Measurements from ENCODE around the gene MS4A6A. TPM values are rescaled to one million over a fixed set of nuclear protein-coding genes. Genes with fewer than 3 reads are reported as not detected.

Gene MS4A6A
- total RNA-seq, 2 experiments from 2014 or later = not detected

DNA sequence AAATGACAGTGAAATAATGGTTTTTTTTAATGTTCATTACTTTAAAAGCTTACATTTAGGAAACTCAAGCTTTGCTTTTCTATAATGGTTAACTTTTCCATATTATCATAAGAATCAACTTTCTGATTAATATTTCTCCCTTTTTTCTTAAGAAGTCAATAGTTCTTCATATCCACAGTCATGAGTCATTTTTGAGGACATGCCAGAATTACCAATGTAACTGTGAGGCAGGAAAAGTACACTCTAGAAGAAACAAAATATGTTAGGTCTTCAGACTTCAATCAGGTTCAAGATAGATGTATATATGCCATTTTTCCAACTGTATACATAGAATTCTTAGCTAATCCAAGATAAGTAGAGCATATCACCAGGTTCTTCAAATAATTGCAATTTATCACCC lies 10.9 kb downstream of the MS4A6A start:
- CTCF ChIA-PET = interaction anchor here (1.4 kb wide), 1 partner anchor 18 kb away, joined by 4 read pairs; no protein-coding TSS in a partner anchor
- no peak for DNase-seq
- intact Hi-C loops (cut with micrococcal nuclease) = no loop called here
- no peaks in the 10 kb centered on the region for H3K36me3 Mint-ChIP-seq (ENCODE audit: low read depth)
- no peaks in the 10 kb centered on the region for H3K4me1 Mint-ChIP-seq (ENCODE audit: low read depth)
- no peak overlapping the region for H3K27ac Mint-ChIP-seq
- H3K27me3 Mint-ChIP-seq (ENCODE audit: low read depth) = peaks cover 12% of the 10 kb centered on the region
- H3K9me3 Mint-ChIP-seq = peaks cover 24% of the 10 kb centered on the region
- H3K4me3 Mint-ChIP-seq = no peak overlapping the region

GRCh38 chr11:60170566-60170965 lies 12.3 kb downstream of the MS4A6A start:
- no peak overlapping the region for H3K27ac Mint-ChIP-seq
- no peak for DNase-seq
- no peaks in the 10 kb centered on the region for H3K4me1 Mint-ChIP-seq (ENCODE audit: low read depth)
- H3K9me3 Mint-ChIP-seq = peaks cover 24% of the 10 kb centered on the region
- CTCF ChIA-PET = interaction anchor here (1.0 kb wide), 1 partner anchor 22 kb away, joined by 3 read pairs; no protein-coding TSS in a partner anchor
- no peaks in the 10 kb centered on the region for H3K36me3 Mint-ChIP-seq (ENCODE audit: low read depth)
- intact Hi-C loops (cut with micrococcal nuclease) = no loop called here
- peaks cover 12% of the 10 kb centered on the region for H3K27me3 Mint-ChIP-seq (ENCODE audit: low read depth)
- H3K4me3 Mint-ChIP-seq = no peak overlapping the region

DNA sequence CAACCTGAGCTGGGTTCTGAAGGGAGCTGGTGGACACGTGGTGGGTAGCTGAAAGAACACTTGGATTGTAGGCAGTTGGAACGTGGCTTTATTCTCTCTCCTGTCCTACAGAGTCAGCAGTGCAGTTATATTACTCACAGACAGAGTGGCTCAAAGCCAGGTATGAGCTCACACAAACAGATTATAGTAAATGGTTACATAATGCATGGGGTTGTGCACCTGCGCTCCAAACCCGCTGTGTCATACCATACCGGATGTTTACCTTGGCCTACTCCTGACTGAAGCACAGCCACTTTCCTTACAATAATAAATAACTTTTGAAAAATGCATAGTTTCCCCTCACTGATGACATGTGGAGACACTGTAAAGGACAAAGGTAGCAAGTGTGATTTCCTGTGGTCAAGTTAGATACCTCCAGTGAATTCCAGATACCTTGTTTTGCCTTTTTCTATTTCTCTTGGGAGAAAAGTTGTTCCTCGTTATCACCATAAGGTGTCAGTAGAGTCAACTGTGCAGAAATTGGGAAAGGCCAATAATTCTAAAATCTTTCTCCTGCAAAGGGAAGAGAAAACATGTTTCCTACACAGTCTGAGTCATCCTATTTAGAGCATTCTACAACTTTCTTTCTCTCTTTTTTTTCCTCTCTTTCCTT lies 13.5 kb downstream of the MS4A6A start:
- intact Hi-C loops (cut with micrococcal nuclease) = no loop called here
- DNase-seq = peak; percentile 31
- H3K27ac Mint-ChIP-seq = no peak overlapping the region
- H3K4me3 Mint-ChIP-seq = no peak overlapping the region
- H3K4me1 Mint-ChIP-seq (ENCODE audit: low read depth) = no peaks in the 10 kb centered on the region
- peaks cover 14% of the 10 kb centered on the region for H3K27me3 Mint-ChIP-seq (ENCODE audit: low read depth)
- CTCF ChIA-PET = interaction anchor here (0.7 to 1.1 kb wide), 3 partner anchors 23 to 420 kb away, joined by 3 read pairs; no protein-coding TSS in a partner anchor
- peaks cover 24% of the 10 kb centered on the region for H3K9me3 Mint-ChIP-seq
- H3K36me3 Mint-ChIP-seq (ENCODE audit: low read depth) = no peaks in the 10 kb centered on the region

GRCh38 chr11:60168306-60168705 lies 14.6 kb downstream of the MS4A6A start:
- no peaks in the 10 kb centered on the region for H3K36me3 Mint-ChIP-seq (ENCODE audit: low read depth)
- intact Hi-C loops (cut with micrococcal nuclease) = no loop called here
- H3K9me3 Mint-ChIP-seq = peaks cover 24% of the 10 kb centered on the region
- no peaks in the 10 kb centered on the region for H3K4me1 Mint-ChIP-seq (ENCODE audit: low read depth)
- H3K27me3 Mint-ChIP-seq (ENCODE audit: low read depth) = peaks cover 14% of the 10 kb centered on the region
- DNase-seq = no peak
- H3K4me3 Mint-ChIP-seq = no peak overlapping the region
- CTCF ChIA-PET = no interaction called here
- no peak overlapping the region for H3K27ac Mint-ChIP-seq

DNA sequence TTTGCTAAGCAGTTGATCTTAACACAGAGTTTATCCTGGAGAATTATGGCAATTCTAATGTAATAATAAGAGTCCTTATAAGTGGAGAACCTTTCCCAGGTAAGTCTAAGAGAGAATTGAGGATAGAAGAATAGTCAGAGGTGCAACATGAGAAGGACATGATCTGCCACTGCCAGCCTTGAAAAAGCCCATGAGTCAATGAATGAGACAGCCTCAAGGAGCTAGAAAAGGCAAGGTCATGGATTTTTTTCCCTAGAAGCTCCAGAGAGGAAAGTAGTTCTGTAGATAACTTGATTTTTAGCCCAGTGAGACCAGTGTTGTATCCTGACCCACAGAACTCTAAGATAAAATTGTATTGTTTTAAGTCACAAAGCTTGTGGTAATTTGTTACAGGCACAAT lies 16.9 kb downstream of the MS4A6A start:
- Mint-ChIP-seq H3K27me3 (ENCODE audit: low read depth) (peaks cover 11% of the 10 kb centered on the region), H3K27ac (no peak overlapping the region), H3K9me3 (peaks cover 24% of the 10 kb centered on the region), H3K4me3 (no peak overlapping the region), H3K4me1 (ENCODE audit: low read depth) (no peaks in the 10 kb centered on the region), H3K36me3 (ENCODE audit: low read depth) (no peaks in the 10 kb centered on the region)
- DNase-seq = no peak
- intact Hi-C loops (cut with micrococcal nuclease) = no loop called here
- CTCF ChIA-PET = no interaction called here

- DNase-seq = no peak
- no peaks in the 10 kb centered on the region for H3K4me1 Mint-ChIP-seq (ENCODE audit: low read depth)
- no peak overlapping the region for H3K4me3 Mint-ChIP-seq
- H3K27ac Mint-ChIP-seq = no peak overlapping the region
- no peaks in the 10 kb centered on the region for H3K36me3 Mint-ChIP-seq (ENCODE audit: low read depth)
- peaks cover 20% of the 10 kb centered on the region for H3K9me3 Mint-ChIP-seq
- CTCF ChIA-PET = no interaction called here
- peaks cover 9% of the 10 kb centered on the region for H3K27me3 Mint-ChIP-seq (ENCODE audit: low read depth)
- intact Hi-C loops (cut with micrococcal nuclease) = no loop called here
These were observed 17.3 kb downstream of the MS4A6A start for GRCh38 chr11:60165538-60165937.

- CTCF ChIA-PET = no interaction called here
- Mint-ChIP-seq H3K4me3 (no peak overlapping the region), H3K36me3 (ENCODE audit: low read depth) (no peaks in the 10 kb centered on the region), H3K9me3 (peaks cover 13% of the 10 kb centered on the region), H3K27ac (no peak overlapping the region), H3K4me1 (ENCODE audit: low read depth) (no peaks in the 10 kb centered on the region), H3K27me3 (ENCODE audit: low read depth) (peaks cover 9% of the 10 kb centered on the region)
- DNase-seq = no peak
- intact Hi-C loops (cut with micrococcal nuclease) = no loop called here
These were observed 18.3 kb downstream of the MS4A6A start for GRCh38 chr11:60164550-60165075.

DNA sequence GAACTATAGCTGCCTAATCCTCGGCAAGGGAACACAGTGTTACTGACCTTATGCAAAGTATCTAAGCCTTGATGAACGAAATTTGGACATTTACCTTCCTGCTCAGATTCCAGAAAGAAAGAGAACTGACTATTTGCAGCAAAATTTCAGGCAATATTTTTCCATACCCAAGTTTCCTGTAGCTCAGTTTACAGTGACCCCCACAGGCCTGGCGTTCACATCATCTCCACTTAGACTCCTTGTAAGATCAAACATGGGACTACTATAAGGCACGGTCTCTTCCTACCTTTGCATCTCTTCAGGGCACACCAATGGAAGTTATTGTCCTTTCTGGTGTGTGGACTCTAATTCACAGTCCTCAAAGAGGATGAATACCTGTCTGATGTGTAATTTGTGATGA lies 21.1 kb downstream of the MS4A6A start:
- Mint-ChIP-seq H3K36me3 (ENCODE audit: low read depth) (no peaks in the 10 kb centered on the region), H3K4me1 (ENCODE audit: low read depth) (no peaks in the 10 kb centered on the region), H3K4me3 (no peak overlapping the region), H3K9me3 (no peaks in the 10 kb centered on the region), H3K27me3 (ENCODE audit: low read depth) (peaks cover 9% of the 10 kb centered on the region), H3K27ac (no peak overlapping the region)
- intact Hi-C loops (cut with micrococcal nuclease) = no loop called here
- DNase-seq = no peak
- CTCF ChIA-PET = no interaction called here

GRCh38 chr11:60161107-60161506 lies 21.8 kb downstream of the MS4A6A start:
- CTCF ChIA-PET = no interaction called here
- no peaks in the 10 kb centered on the region for H3K9me3 Mint-ChIP-seq
- H3K4me1 Mint-ChIP-seq (ENCODE audit: low read depth) = no peaks in the 10 kb centered on the region
- no peaks in the 10 kb centered on the region for H3K36me3 Mint-ChIP-seq (ENCODE audit: low read depth)
- no peak overlapping the region for H3K4me3 Mint-ChIP-seq
- H3K27me3 Mint-ChIP-seq (ENCODE audit: low read depth) = peaks cover 9% of the 10 kb centered on the region
- H3K27ac Mint-ChIP-seq = no peak overlapping the region
- DNase-seq = no peak
- intact Hi-C loops (cut with micrococcal nuclease) = no loop called here

DNA sequence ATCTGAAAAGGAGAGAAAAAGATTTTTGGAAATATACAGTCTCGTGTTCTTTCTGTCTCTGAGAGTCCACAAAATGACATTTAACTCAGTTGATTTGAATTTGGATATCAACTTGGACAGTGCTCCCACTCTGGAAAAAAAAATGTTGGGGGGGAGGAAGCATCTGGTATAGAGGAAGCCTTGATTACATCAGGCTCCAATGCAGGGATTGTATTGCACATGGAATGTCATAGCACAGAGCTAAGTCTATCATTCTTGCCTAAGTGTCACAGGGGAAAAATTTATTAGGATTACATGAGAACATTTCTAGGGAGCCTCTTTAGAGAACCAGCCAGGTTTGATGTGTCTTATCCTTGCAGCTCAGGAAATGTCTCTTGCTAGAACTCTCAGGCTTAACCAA lies 23.0 kb downstream of the MS4A6A start:
- H3K27me3 Mint-ChIP-seq (ENCODE audit: low read depth) = peaks cover 7% of the 10 kb centered on the region
- no peaks in the 10 kb centered on the region for H3K4me1 Mint-ChIP-seq (ENCODE audit: low read depth)
- no peak overlapping the region for H3K4me3 Mint-ChIP-seq
- CTCF ChIA-PET = no interaction called here
- no peak overlapping the region for H3K27ac Mint-ChIP-seq
- intact Hi-C loops (cut with micrococcal nuclease) = no loop called here
- no peaks in the 10 kb centered on the region for H3K36me3 Mint-ChIP-seq (ENCODE audit: low read depth)
- no peaks in the 10 kb centered on the region for H3K9me3 Mint-ChIP-seq
- no peak for DNase-seq

DNA sequence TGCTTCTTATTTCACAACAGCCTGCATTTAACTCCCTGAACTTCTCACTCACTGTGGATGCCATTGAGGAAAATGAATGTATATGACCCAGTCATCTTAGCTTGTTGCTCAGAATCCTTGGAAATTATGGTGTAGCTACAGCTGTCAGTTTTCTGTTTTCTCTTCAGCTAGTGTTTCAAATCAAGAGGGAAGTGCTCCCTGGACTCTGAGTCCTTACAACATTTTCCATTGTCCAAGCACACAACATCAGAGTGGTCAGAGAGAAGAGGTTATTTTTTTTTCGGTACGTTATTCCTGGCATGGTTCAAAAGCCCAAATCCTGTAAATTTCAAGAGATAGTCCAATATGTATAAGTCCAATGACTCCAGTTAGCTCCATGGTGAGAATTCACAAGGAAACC lies 23.6 kb downstream of the MS4A6A start:
- H3K27me3 Mint-ChIP-seq (ENCODE audit: low read depth) = peaks cover 6% of the 10 kb centered on the region
- H3K4me3 Mint-ChIP-seq = no peak overlapping the region
- no peaks in the 10 kb centered on the region for H3K36me3 Mint-ChIP-seq (ENCODE audit: low read depth)
- no peaks in the 10 kb centered on the region for H3K9me3 Mint-ChIP-seq
- H3K4me1 Mint-ChIP-seq (ENCODE audit: low read depth) = no peaks in the 10 kb centered on the region
- CTCF ChIA-PET = interaction anchor here (0.6 kb wide), 1 partner anchor 509 kb away, joined by 3 read pairs; no protein-coding TSS in a partner anchor
- no peak overlapping the region for H3K27ac Mint-ChIP-seq
- intact Hi-C loops (cut with micrococcal nuclease) = no loop called here
- no peak for DNase-seq

DNA sequence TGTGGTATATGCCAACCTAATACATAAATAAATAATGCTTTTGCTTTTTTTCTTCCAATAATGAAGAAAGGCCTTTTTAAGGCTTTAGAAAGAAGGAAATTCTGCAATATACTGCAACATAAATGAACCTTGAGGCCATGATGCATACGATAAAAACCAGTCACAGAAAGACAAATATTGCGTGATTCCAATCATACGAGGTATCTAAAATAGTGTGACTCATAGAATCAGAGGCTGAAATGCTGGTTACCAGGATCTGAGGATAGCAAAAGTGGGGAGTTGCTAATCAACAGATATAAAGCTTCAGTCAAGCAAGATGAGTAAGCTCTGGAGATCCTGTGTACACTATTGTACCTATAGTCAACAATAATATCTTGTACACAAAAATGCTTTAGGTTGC lies 24.2 kb downstream of the MS4A6A start:
- H3K36me3 Mint-ChIP-seq (ENCODE audit: low read depth) = no peaks in the 10 kb centered on the region
- H3K4me1 Mint-ChIP-seq (ENCODE audit: low read depth) = no peaks in the 10 kb centered on the region
- no peak for DNase-seq
- intact Hi-C loops (cut with micrococcal nuclease) = no loop called here
- CTCF ChIA-PET = no interaction called here
- no peaks in the 10 kb centered on the region for H3K9me3 Mint-ChIP-seq
- H3K27ac Mint-ChIP-seq = no peak overlapping the region
- H3K4me3 Mint-ChIP-seq = no peak overlapping the region
- H3K27me3 Mint-ChIP-seq (ENCODE audit: low read depth) = peaks cover 6% of the 10 kb centered on the region

DNA sequence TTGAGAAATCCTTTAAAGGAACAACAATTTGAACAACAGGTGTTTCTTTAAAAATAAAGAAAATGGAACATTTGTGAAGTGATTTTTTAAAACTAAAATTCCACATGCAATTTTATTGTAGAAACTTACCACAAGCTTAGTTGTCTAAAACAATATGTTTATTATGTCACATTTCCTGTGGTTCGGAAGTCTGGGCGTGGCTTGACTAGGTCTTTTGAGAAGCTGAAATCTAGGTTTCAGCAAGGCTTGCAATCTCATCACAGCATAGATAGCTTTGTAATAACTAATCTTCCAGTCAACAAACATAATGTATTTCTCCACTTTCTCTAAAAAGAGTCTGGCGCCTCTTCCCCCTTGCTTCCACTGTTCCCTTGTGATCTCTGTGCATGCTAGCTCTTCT lies 27.0 kb downstream of the MS4A6A start:
- no peak for DNase-seq
- intact Hi-C loops (cut with micrococcal nuclease) = no loop called here
- H3K4me1 Mint-ChIP-seq (ENCODE audit: low read depth) = no peaks in the 10 kb centered on the region
- H3K27ac Mint-ChIP-seq = no peak overlapping the region
- H3K9me3 Mint-ChIP-seq = peaks cover 4% of the 10 kb centered on the region
- H3K36me3 Mint-ChIP-seq (ENCODE audit: low read depth) = no peaks in the 10 kb centered on the region
- CTCF ChIA-PET = no interaction called here
- H3K4me3 Mint-ChIP-seq = no peak overlapping the region
- peaks cover 5% of the 10 kb centered on the region for H3K27me3 Mint-ChIP-seq (ENCODE audit: low read depth)

Measured in activated naive CD4-positive, alpha-beta T cell treated with anti-CD3 and anti-CD28 coated beads for 36 hours (primary cell).